MM.1S (cell line): Measurements from ENCODE around the gene THADA.
"Not testable (repeated sequence)": the region's sequence is repeated elsewhere in the genome, so short reads cannot be mapped to it uniquely, and the experiment has no call there.

Experiments
- DNase-seq: peaks from one replicate; pipeline ENCODE4 v3.0.0-alpha.2; 2015
- H2AFZ ChIP-seq: fragments of 300-600 bp; sonication (generic); 2 replicates; pipeline ENCODE4 v1.6.0; 2016; ENCODE audit warnings: antibody characterized with exemption, low read length
- H3F3A ChIP-seq: fragments of 300-600 bp; sonication (generic); 2 replicates; pipeline ENCODE4 v1.6.1; 2016; ENCODE audit warnings: mild to moderate bottlenecking, antibody characterized with exemption, low read length, moderate library complexity, mixed read lengths; ENCODE audit not compliant: insufficient read depth
- H3K27ac ChIP-seq: fragments of 300-600 bp; sonication (generic); 2 replicates; pipeline ENCODE4 v1.5.1; 2016; ENCODE audit warnings: mild to moderate bottlenecking, low read length
- H3K27me3 ChIP-seq: fragments of 300-600 bp; sonication (generic); replicated peaks from 2 replicates; pipeline ENCODE4 v1.6.0; 2016; ENCODE audit warnings: low read length; ENCODE audit not compliant: insufficient read depth
- H3K36me3 ChIP-seq: fragments of 300-600 bp; sonication (generic); replicated peaks from 2 replicates; pipeline ENCODE4 v1.6.1; 2016; ENCODE audit warnings: mild to moderate bottlenecking, low read length, mixed read lengths; ENCODE audit not compliant: insufficient read depth
- H3K4me1 ChIP-seq: fragments of 300-600 bp; sonication (generic); 2 replicates; pipeline ENCODE4 v1.6.1; 2016; ENCODE audit warnings: low read length, mixed read lengths
- H3K4me2 ChIP-seq: fragments of 300-600 bp; sonication (generic); 2 replicates; pipeline ENCODE4 v1.6.0; 2016; ENCODE audit warnings: low read depth, low read length
- H3K4me3 ChIP-seq: fragments of 300-600 bp; sonication (generic); 2 replicates; pipeline ENCODE4 v1.5.1; 2016; ENCODE audit warnings: low read length, mixed read lengths
- H3K79me2 ChIP-seq: fragments of 300-600 bp; sonication (generic); 2 replicates; pipeline ENCODE4 v1.6.1; 2016; ENCODE audit warnings: mixed run types, low read length, mixed read lengths
- H3K9ac ChIP-seq: fragments of 300-600 bp; sonication (generic); 2 replicates; pipeline ENCODE4 v1.6.1; 2016; ENCODE audit warnings: low read length, mixed read lengths
- H3K9me2 ChIP-seq: fragments of 300-600 bp; sonication (generic); replicated peaks from 2 replicates; pipeline ENCODE4 v1.6.1; 2016; ENCODE audit warnings: mild to moderate bottlenecking, low read length, mixed read lengths; ENCODE audit not compliant: insufficient read depth
- H3K9me3 ChIP-seq: fragments of 300-600 bp; sonication (generic); replicated peaks from 2 replicates; pipeline ENCODE4 v1.6.1; 2016; ENCODE audit warnings: mild to moderate bottlenecking, low read length, mixed read lengths; ENCODE audit not compliant: insufficient read depth
- H4K20me1 ChIP-seq: fragments of 300-600 bp; sonication (generic); 2 replicates; pipeline ENCODE4 v1.6.1; 2016; ENCODE audit warnings: mild to moderate bottlenecking, low read length, moderate library complexity, mixed read lengths; ENCODE audit not compliant: insufficient read depth
- CTCF ChIP-seq: fragments of 300-600 bp; sonication (generic); IDR thresholded peaks from 2 replicates; pipeline ENCODE4 v1.5.1; 2016; ENCODE audit warnings: antibody characterized with exemption, low read length, mixed read lengths
- EZH2 ChIP-seq: fragments of 300-600 bp; sonication (generic); optimal IDR thresholded peaks from 2 replicates; pipeline ENCODE3; 2017; ENCODE audit warnings: low read depth, mild to moderate bottlenecking, antibody characterized with exemption, low read length, mixed read lengths
- EZH2phosphoT487 ChIP-seq: fragments of 300-600 bp; sonication (generic); IDR thresholded peaks from 2 replicates; pipeline ENCODE4 v1.6.1; 2018; ENCODE audit warnings: antibody characterized with exemption, low read length

Gene THADA

DNA sequence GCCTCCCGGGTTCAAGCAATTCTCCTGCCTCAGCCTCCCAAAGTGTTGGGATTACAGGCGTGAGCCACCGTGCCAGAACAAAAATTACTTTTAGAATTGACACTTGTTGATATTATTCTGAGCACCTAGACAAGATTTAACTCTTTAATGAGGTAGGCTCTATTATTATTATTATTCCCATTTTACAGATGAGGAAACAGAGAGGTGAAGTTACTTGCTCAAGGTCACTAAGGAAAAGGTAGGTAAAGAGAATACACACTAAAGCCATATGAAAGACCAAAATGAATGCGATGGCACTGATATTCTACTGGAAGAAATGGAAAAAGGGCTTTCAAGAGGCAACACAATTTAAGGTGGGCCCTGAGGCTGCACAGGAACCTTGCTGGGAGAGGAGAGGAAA is 295.6 kb downstream of the THADA start:
- no peak overlapping the region for H2AFZ ChIP-seq

GRCh38 chr2:43298500-43298899 is 297.3 kb downstream of the THADA start:
- H3K9me3 ChIP-seq: no peaks in the 10 kb centered on the region
- peaks cover 44% of the 10 kb centered on the region for H3K4me1 ChIP-seq
- H3K9ac ChIP-seq: no peak overlapping the region
- no peaks in the 10 kb centered on the region for H3K9me2 ChIP-seq
- TF ChIP-seq EZH2phosphoT487: no peak
- TF ChIP-seq CTCF: no peak
- no peak for TF ChIP-seq EZH2
- no peaks in the 10 kb centered on the region for H3K79me2 ChIP-seq
- no peak for DNase-seq
- H3K4me3 ChIP-seq: no peak overlapping the region
- H2AFZ ChIP-seq: no peak overlapping the region
- peaks cover 18% of the 10 kb centered on the region for H3F3A ChIP-seq
- H3K27ac ChIP-seq: no peak overlapping the region
- H3K36me3 ChIP-seq: no peaks in the 10 kb centered on the region
- no peaks in the 10 kb centered on the region for H3K27me3 ChIP-seq
- H4K20me1 ChIP-seq: no peaks in the 10 kb centered on the region
- H3K4me2 ChIP-seq: no peak overlapping the region

More for the DNA sequence above, 295.6 kb downstream of the THADA start:
- Histone ChIP-seq H3K9me3 (no peaks in the 10 kb centered on the region), H3K27ac (peak overlapping the region; percentile 31; the same call in 1 of the 2 replicates), H3K9me2 (no peaks in the 10 kb centered on the region), H3K4me2 (peak overlapping the region; percentile 59), H3K9ac (no peak overlapping the region), H4K20me1 (no peaks in the 10 kb centered on the region), H3K27me3 (no peaks in the 10 kb centered on the region), H3K36me3 (no peaks in the 10 kb centered on the region), H3K4me1 (peaks cover 40% of the 10 kb centered on the region), H3F3A (peaks cover 18% of the 10 kb centered on the region), H3K79me2 (no peaks in the 10 kb centered on the region), H3K4me3 (no peak overlapping the region)
- TF ChIP-seq CTCF (no peak), EZH2 (no peak), EZH2phosphoT487 (no peak)
- DNase-seq: no peak

GRCh38 chr2:43297740-43298139 is 298.1 kb downstream of the THADA start:
- H3K79me2 ChIP-seq, H3K27ac ChIP-seq, H3K4me2 ChIP-seq, H3K9me2 ChIP-seq, H3K4me3 ChIP-seq, H3K9me3 ChIP-seq, DNase-seq, H3K36me3 ChIP-seq, H3K27me3 ChIP-seq, H3K9ac ChIP-seq, H4K20me1 ChIP-seq, H2AFZ ChIP-seq: not testable (repeated sequence)
- H3F3A ChIP-seq: peaks cover 18% of the 10 kb centered on the region
- peaks cover 43% of the 10 kb centered on the region for H3K4me1 ChIP-seq

GRCh38 chr2:43294973-43295603 is 300.8 kb downstream of the THADA start:
- no peaks in the 10 kb centered on the region for H3K27me3 ChIP-seq
- H3K4me2 ChIP-seq: no peak overlapping the region
- H3K9ac ChIP-seq: no peak overlapping the region
- H3K4me1 ChIP-seq: peaks cover 16% of the 10 kb centered on the region
- H3K4me3 ChIP-seq: no peak overlapping the region
- no peak overlapping the region for H3K27ac ChIP-seq
- no peaks in the 10 kb centered on the region for H3K79me2 ChIP-seq
- no peak overlapping the region for H2AFZ ChIP-seq
- H3F3A ChIP-seq: peaks cover under 1% of the 10 kb centered on the region; the same call in 1 of the 2 replicates
- H3K9me2 ChIP-seq: no peaks in the 10 kb centered on the region
- H3K36me3 ChIP-seq: peaks cover 2% of the 10 kb centered on the region; the same call in 1 of the 2 replicates
- H3K9me3 ChIP-seq: no peaks in the 10 kb centered on the region
- H4K20me1 ChIP-seq: no peaks in the 10 kb centered on the region
- TF ChIP-seq CTCF (no peak), EZH2phosphoT487 (no peak), EZH2 (no peak)
- no peak for DNase-seq
